Activated naive CD4-positive, alpha-beta T cell treated with anti-CD3 and anti-CD28 coated beads for 36 hours (primary cell): Measurements from ENCODE around the gene ZNF180. TPM values are rescaled to one million over a fixed set of nuclear protein-coding genes. Genes with fewer than 3 reads are reported as not detected.

ENCODE experiments used
- CTCF ChIA-PET: fragments of 350-600 bp; sonication (Branson Sonifier 250); formaldehyde crosslinking; loops from one replicate; lab custom pipeline; 2021; ENCODE audit warnings: antibody characterized with exemption; lab: Charles Lee
- DNase-seq: peaks from one replicate; pipeline ENCODE4 v3.0.0-alpha.2; 2020
- H3K27ac Mint-ChIP-seq: one replicate; pipeline ENCODE4 v1.8.0; 2021; ENCODE audit warnings: mild to moderate bottlenecking, mixed read lengths
- H3K27me3 Mint-ChIP-seq: one replicate; pipeline ENCODE4 v1.8.0; 2021; ENCODE audit warnings: low read depth, mixed read lengths
- H3K36me3 Mint-ChIP-seq: one replicate; pipeline ENCODE4 v1.8.0; 2021; ENCODE audit warnings: low read depth, mixed read lengths
- H3K4me1 Mint-ChIP-seq: one replicate; pipeline ENCODE4 v1.8.0; 2021; ENCODE audit warnings: low read depth, mixed read lengths
- H3K4me3 Mint-ChIP-seq: one replicate; pipeline ENCODE4 v1.8.0; 2021; ENCODE audit warnings: mild to moderate bottlenecking, moderate library complexity, mixed read lengths
- H3K9me3 Mint-ChIP-seq: one replicate; pipeline ENCODE4 v1.8.0; 2021; ENCODE audit warnings: mixed read lengths
- intact Hi-C: fragments of 100-400 bp; cut with micrococcal nuclease; formaldehyde crosslinking; loops from one replicate; pipeline ENCODE4 v1.15.1; 2023
- total RNA-seq, 2 experiments: library from RNA; stranded (reverse); gene quantifications; one replicate each; pipeline ENCODE4 v1.2.3, GENCODE V29; 2021

The ZNF180 gene
- total RNA-seq, 2 experiments from 2014 or later: 3.3 to 5.2 TPM

DNA sequence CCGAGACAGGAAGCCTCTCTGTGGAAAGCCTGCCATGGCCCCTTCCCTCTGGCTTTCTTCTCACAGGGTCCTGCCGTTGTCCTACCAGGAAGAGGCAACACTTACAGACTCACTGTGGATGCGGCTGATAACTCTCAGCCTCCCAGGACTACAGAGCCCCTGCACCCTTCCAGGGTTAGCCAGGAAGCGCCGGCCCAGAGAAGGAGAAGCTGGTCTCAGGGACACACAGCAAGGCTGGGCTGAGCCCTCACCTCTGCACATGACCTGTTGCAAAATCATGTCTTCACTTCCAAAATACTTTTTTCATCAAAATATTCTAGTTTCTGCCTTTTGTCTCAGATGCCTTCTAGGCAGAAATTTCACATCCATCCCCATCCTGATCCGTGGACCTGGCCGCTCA is 27.2 kb upstream of the ZNF180 start:
- H3K9me3 Mint-ChIP-seq: peaks cover 9% of the 10 kb centered on the region
- no peak overlapping the region for H3K27ac Mint-ChIP-seq
- no peak for DNase-seq
- H3K4me1 Mint-ChIP-seq: no peaks in the 10 kb centered on the region
- CTCF ChIA-PET: interaction anchor here (0.5 kb wide), 1 partner anchor 14 kb away, joined by 5 read pairs; no protein-coding TSS in a partner anchor
- H3K36me3 Mint-ChIP-seq: no peaks in the 10 kb centered on the region
- H3K27me3 Mint-ChIP-seq: peaks cover 9% of the 10 kb centered on the region
- intact Hi-C loops: no loop called here
- no peak overlapping the region for H3K4me3 Mint-ChIP-seq

DNA sequence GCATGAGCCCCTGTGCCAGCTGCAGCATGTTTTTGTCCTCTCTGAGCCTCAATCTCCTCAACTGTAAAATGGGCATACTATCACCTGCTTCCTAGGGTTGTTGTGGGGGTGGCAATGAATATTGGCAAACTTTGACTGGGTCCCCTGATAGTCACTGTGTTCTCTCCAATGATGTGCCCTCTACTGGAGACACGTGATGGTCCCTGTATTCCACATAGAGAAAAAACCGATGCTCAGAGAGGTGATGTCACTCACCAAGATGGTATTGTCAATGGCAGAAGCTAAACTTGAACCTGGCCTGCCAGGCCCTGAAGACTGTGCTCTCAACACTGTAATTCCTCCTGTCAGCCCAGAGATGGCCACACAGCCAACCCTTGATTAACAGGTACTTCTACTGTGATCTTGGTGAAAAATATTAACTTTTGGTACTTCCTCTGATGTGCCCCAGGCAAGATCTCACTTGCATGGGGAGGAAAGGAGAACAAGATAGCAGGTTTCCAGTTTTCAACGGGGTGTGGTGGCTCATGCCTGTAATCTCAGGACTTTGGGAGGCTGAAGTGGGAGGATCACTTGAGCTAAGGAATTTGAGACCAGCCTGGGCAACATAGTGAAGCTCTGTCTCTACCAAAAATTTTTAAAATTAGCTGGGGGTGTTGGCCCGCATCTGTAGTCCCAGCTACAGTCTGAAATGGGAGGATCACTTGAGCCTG is 25.6 kb upstream of the ZNF180 start:
- Mint-ChIP-seq H3K27ac (no peak overlapping the region), H3K9me3 (peaks cover 9% of the 10 kb centered on the region), H3K4me1 (no peaks in the 10 kb centered on the region), H3K27me3 (peaks cover 6% of the 10 kb centered on the region), H3K4me3 (no peak overlapping the region), H3K36me3 (no peaks in the 10 kb centered on the region)
- no peak for DNase-seq
- intact Hi-C loops: no loop called here
- CTCF ChIA-PET: no interaction called here

DNA sequence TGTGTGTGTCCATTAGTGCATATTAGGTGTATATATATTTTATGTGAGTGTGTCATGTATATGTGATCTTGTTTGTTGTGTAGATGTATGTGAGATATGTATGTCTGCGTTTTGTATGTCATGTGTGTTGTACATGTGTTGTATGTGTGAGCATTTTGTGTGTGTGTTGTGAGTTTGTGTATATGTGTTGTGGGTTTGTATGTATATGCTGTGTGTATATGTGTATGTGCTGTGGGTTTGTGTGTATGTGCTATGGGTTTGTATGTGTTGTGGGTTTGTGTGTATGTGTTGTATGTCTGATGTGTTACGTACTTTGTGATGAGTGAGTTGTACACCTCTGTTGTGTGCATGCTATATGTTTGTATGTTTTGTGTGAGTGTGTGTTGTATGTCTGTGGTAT is 21.0 kb upstream of the ZNF180 start:
- intact Hi-C loops: no loop called here
- CTCF ChIA-PET: no interaction called here
- no peak overlapping the region for H3K4me3 Mint-ChIP-seq
- DNase-seq: no peak
- no peak overlapping the region for H3K27ac Mint-ChIP-seq
- peaks cover 3% of the 10 kb centered on the region for H3K27me3 Mint-ChIP-seq
- no peaks in the 10 kb centered on the region for H3K4me1 Mint-ChIP-seq
- H3K36me3 Mint-ChIP-seq: no peaks in the 10 kb centered on the region
- H3K9me3 Mint-ChIP-seq: peaks cover 7% of the 10 kb centered on the region

DNA sequence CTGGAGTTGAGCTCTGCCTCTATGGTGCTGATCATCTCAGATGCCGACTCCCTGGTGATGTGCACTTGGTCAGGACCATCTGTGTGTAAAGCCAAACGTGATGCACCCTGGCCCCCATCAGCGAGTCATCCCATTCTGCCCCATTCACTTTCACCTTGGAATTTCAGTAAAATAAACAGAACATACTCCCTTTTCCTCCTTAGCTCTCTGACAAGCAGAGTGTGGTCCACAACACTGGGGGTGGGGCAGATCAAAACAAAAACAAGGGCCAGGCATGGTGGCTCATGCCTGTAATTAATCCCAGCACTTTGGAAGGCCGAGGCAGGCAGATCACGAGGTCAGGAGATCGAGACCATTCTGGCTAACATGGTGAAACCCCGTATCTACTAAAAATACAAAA is 16.8 kb upstream of the ZNF180 start:
- peaks cover 11% of the 10 kb centered on the region for H3K9me3 Mint-ChIP-seq

DNA sequence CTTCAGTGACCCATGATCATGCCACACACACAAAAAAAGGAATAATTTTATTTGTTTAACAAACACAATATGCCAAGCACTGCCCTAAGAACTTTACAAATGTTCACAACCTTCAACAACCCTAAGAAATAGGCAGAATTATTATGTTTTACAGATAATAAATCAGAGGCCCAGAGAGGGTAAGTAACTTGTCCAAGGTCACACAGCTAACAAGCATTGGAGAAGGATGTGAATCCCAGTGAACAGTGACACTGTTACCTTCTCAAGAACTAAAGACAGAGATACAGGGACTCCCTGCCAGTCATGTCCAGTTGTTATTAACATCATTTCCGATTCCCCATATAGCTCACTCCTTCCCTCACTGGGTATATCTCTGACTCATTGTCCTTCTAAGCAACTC is 15.6 kb upstream of the ZNF180 start:
- H3K4me1 Mint-ChIP-seq: no peaks in the 10 kb centered on the region
- peaks cover 9% of the 10 kb centered on the region for H3K27me3 Mint-ChIP-seq
- peaks cover 3% of the 10 kb centered on the region for H3K36me3 Mint-ChIP-seq
- CTCF ChIA-PET: no interaction called here
- no peak overlapping the region for H3K27ac Mint-ChIP-seq
- H3K9me3 Mint-ChIP-seq: peaks cover 15% of the 10 kb centered on the region
- DNase-seq: no peak
- H3K4me3 Mint-ChIP-seq: no peak overlapping the region
- intact Hi-C loops: no loop called here

More for the DNA sequence above, 16.8 kb upstream of the ZNF180 start:
- no peak overlapping the region for H3K4me3 Mint-ChIP-seq
- no peak overlapping the region for H3K27ac Mint-ChIP-seq
- no peaks in the 10 kb centered on the region for H3K36me3 Mint-ChIP-seq
- intact Hi-C loops: no loop called here
- H3K27me3 Mint-ChIP-seq: peaks cover 9% of the 10 kb centered on the region
- CTCF ChIA-PET: interaction anchor here (0.6 to 0.7 kb wide), 2 partner anchors 253 to 1524 kb away, joined by 3 to 4 read pairs; no protein-coding TSS in a partner anchor
- DNase-seq: no peak
- H3K4me1 Mint-ChIP-seq: no peaks in the 10 kb centered on the region

DNA sequence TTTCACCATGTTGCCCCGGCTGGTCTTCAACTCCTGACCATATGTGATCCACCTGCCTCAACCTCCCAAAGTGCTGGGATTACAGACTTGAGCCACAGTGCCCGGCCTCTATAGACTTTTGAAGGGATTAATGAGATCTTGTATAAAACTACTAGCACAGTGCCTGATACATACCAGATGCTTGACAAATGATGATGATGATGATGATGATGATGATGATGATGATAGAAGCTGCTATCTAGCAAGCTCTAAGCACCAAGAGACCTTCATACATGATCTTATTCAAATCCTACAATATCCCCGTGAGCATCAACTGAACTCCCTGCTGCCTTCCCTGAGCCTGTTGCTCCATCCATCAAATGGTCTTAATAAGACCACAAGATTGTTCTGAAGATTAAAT is 14.7 kb upstream of the ZNF180 start:
- DNase-seq: no peak
- Mint-ChIP-seq H3K27ac (no peak overlapping the region), H3K27me3 (peaks cover 9% of the 10 kb centered on the region), H3K36me3 (peaks cover 3% of the 10 kb centered on the region), H3K9me3 (peaks cover 18% of the 10 kb centered on the region), H3K4me1 (no peaks in the 10 kb centered on the region), H3K4me3 (no peak overlapping the region)
- intact Hi-C loops: no loop called here
- CTCF ChIA-PET: interaction anchor here (0.6 kb wide), 1 partner anchor 15 kb away, joined by 7 read pairs; no protein-coding TSS in a partner anchor

DNA sequence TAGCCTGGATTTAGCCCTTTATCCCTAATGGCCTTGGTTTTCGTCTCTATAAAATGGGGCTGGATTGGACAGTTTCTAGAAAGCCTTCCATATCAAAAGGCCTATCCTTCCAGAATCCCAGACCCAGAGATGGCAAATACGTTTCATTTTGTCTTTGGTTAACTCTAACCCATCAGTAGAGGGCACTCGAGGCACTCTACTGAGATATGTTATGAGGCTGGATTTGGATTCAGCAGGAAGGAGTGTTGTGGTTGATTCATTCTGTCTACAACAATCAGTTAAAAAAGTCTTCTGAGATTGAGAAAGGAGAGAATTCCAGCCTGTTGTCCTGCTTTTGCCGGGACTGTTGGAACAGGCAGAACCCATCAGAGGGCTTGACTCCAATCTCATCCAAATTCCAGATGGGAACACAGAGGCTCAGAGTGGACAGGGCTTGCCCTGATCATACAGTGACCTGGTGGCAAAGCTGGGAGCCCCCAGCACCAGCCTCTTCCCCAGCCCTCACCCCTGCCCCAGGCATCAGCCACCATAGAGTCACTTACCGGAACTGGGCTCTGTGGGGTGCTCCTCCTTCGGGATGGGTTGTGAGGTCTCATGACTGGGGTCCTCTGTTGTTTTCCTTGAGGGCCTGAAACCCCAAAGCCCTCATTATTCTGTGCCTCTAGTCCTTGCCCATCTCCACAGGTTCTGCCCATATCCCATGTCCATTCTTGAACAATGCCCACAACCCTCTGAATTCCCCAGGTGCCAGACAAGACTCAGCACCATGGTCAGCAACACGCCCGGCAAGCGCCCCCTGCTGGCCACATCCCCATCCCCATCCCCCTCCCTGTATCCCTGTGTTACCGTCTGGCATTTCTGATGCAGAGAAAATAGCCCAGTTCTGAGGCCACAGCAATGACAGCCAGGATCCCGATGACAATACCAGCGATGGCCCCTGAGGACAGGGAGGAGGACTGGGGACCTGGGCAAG is 12.3 kb upstream of the ZNF180 start:
- no peak overlapping the region for H3K27ac Mint-ChIP-seq
- peak; percentile 47 for DNase-seq
- CTCF ChIA-PET: no interaction called here
- H3K4me3 Mint-ChIP-seq: no peak overlapping the region
- H3K4me1 Mint-ChIP-seq: no peaks in the 10 kb centered on the region
- peaks cover 6% of the 10 kb centered on the region for H3K36me3 Mint-ChIP-seq
- peaks cover 25% of the 10 kb centered on the region for H3K27me3 Mint-ChIP-seq
- peaks cover 28% of the 10 kb centered on the region for H3K9me3 Mint-ChIP-seq
- intact Hi-C loops: no loop called here

DNA sequence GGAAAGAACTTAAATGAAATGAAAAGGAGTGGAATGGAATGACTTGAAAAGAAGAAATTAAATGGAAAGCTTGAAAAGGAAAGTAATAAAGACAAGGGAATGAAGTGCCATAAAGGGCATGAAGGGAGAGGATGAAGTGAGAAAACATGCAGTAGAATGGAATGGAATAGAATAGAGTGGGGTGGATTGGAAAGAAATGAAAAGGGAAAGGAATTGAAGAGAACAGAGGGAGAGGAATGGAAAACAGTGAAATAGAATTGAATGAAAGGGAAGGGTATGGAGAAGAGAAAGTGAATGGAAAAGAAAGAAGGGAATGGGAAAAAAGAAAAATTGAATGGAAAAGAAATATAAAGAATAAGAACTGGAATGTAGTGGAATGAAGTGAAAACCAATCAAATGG is 9.2 kb upstream of the ZNF180 start:
- Mint-ChIP-seq H3K27ac (no peak overlapping the region), H3K27me3 (peaks cover 26% of the 10 kb centered on the region), H3K4me3 (no peak overlapping the region), H3K36me3 (peaks cover 6% of the 10 kb centered on the region), H3K9me3 (peaks cover 30% of the 10 kb centered on the region), H3K4me1 (no peaks in the 10 kb centered on the region)
- CTCF ChIA-PET: no interaction called here
- no peak for DNase-seq
- intact Hi-C loops: no loop called here

DNA sequence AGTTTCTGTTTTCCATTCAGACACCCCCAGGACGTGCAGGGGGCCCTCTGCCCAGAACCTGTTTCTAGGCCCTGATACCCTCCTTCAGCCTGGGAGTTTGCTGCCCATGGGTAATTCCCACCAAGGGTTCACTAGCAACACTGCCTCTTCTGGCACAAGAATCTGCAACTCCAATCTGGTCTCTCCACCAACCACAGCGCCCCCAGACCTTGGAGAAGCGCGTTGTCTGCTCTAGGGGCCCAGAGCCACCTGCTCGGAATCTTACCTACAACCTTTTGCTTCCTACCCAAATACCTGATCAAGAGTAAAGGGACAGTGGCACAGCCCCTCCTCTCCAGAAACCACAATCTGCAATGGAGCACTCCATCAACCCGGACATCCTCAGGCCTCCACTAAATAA is 763 bp downstream of the ZNF180 start:
- H3K4me3 Mint-ChIP-seq: peak overlapping the region; percentile 86
- H3K4me1 Mint-ChIP-seq: peaks cover 30% of the 10 kb centered on the region
- DNase-seq: peak; percentile 28
- peaks cover 54% of the 10 kb centered on the region for H3K36me3 Mint-ChIP-seq
- H3K9me3 Mint-ChIP-seq: peaks cover 44% of the 10 kb centered on the region
- no peaks in the 10 kb centered on the region for H3K27me3 Mint-ChIP-seq
- H3K27ac Mint-ChIP-seq: peak overlapping the region; percentile 83
- CTCF ChIA-PET: interaction anchor here (0.9 kb wide), 1 partner anchor 405 kb away, joined by 3 read pairs; no protein-coding TSS in a partner anchor
- intact Hi-C loops: loop anchor here (5.0 kb wide), 1 partner anchor 287 kb away; the partner anchor contains the start of gene ZNF227

DNA sequence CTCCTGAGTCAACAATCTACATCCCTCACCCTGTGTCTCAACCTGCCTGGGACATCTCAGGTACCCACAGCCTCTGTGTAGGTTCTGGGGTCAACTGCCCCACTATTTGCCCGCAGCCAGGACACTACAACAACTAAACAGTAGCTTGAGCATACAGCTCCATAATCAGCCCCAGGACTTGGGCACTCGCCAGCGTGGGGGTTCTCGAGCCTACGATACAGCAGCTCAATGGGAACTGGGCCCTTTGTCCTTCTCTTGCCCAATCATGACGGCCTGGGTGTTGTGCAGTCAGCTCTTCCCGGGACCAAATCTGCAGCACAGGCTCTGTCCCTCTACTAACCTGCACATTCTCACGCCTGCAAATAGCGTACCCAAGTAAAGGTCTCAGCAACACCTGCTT is 1.3 kb downstream of the ZNF180 start:
- Mint-ChIP-seq H3K4me3 (peak overlapping the region; percentile 86), H3K27ac (peak overlapping the region; percentile 24), H3K36me3 (peaks cover 59% of the 10 kb centered on the region), H3K4me1 (peaks cover 30% of the 10 kb centered on the region), H3K9me3 (peaks cover 48% of the 10 kb centered on the region), H3K27me3 (no peaks in the 10 kb centered on the region)
- intact Hi-C loops: loop anchor here (5.0 kb wide), 1 partner anchor 287 kb away; the partner anchor contains the start of gene ZNF227
- no peak for DNase-seq
- CTCF ChIA-PET: no interaction called here

DNA sequence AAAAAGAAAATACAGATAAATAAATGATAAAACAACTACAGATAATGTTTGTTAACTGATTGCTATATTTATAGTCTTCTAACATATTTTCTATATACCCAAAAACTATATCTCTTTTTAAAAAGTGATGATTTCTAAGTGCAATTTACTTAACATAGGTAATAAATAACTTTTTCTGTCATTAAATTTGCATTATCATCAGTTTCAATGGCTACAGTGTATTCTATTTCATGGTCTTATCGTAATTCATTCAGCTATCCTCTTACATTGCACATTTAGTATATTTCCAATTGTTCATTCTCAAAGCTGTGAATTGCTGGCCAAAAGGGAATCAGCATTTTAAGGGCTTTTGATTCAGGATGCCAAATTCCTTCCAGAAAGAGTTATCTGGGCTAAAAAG is 3.6 kb downstream of the ZNF180 start:
- H3K4me1 Mint-ChIP-seq: peaks cover 30% of the 10 kb centered on the region
- H3K27me3 Mint-ChIP-seq: no peaks in the 10 kb centered on the region
- CTCF ChIA-PET: no interaction called here
- no peak overlapping the region for H3K27ac Mint-ChIP-seq
- intact Hi-C loops: loop anchor here (5.0 kb wide), 1 partner anchor 284 kb away; the partner anchor contains the start of gene ZNF227
- H3K4me3 Mint-ChIP-seq: no peak overlapping the region
- H3K9me3 Mint-ChIP-seq: peaks cover 67% of the 10 kb centered on the region
- H3K36me3 Mint-ChIP-seq: peaks cover 82% of the 10 kb centered on the region
- no peak for DNase-seq
